AG04449 (cell line): Measurements from ENCODE around the gene SERPINE1.

Experiments used
- CTCF ChIA-PET: fragments of 350-600 bp; formaldehyde crosslinking; extraction: SDS; loops from one replicate; lab custom pipeline; 2021; ENCODE audit warnings: antibody characterized with exemption; lab: Yijun Ruan, JAX
- POLR2A ChIA-PET: fragments of 400-600, 350-600 bp; formaldehyde crosslinking; extraction: SDS; loops from one replicate; lab custom pipeline; 2020; ENCODE audit warnings: antibody characterized with exemption, inconsistent platforms; lab: Yijun Ruan, JAX
- DNase-seq: peaks from one replicate; pipeline ENCODE4 v3.0.0-alpha.2; 2010; ENCODE audit warnings: low read depth, low spot score
- H3K4me3 ChIP-seq: 2 replicates; pipeline ENCODE4 v1.5.1; 2011; ENCODE audit warnings: low read depth, mild to moderate bottlenecking, control low read depth, low read length
- TF ChIP-seq, protein P1 (sequence below): IDR thresholded peaks from one replicate; pipeline ENCODE4 v1.5.1; 2011; ENCODE audit warnings: mild to moderate bottlenecking, moderate library complexity, low read length, control low read depth, inconsistent platforms; ENCODE audit not compliant: insufficient read depth; ENCODE audit errors: missing control alignments

Gene SERPINE1

DNA sequence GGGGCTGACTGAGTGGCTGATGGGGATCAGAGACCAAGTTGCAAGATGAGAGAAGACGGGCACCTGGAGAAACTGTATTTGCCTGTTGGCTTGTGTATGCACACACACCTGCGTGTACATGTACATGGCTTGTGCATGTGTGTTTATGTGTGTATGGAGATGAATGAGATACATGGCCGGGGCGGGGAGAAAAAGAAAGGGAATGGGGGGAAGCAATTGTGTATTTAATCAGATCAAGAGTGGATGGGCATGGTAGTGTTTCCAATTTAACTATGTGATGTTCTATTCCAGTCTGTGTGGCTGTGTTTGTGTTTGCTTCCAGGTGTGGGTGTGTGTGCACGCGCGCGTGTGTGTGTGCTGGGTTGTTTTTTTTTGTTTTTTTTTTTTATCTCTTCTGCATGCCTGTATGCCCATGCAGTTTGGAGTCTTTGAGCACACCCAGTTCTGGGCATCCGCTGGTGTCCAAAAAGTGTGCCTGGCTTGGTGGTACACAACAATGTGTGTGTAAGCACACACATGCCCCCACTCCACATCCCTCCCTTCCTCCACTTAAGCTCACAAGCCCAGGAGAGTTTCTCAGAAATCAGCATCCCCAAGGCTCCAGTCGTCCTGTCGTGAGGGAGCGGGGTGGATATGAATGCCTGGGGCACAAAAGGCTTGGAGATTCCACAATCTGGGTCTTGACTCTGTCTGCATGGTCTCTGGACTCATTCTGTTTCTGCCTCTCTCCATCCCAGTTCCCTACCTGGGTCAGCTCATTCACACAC is 40.9 kb downstream of the SERPINE1 start:
- ChIA-PET CTCF (interaction anchor here (0.8 to 1.8 kb wide), 12 partner anchors 8 to 90 kb away, joined by 3 to 10 read pairs (median 3); partner anchors contain the start of gene FIS1), POLR2A (no interaction called here)
- TF ChIP-seq, protein P1, sequence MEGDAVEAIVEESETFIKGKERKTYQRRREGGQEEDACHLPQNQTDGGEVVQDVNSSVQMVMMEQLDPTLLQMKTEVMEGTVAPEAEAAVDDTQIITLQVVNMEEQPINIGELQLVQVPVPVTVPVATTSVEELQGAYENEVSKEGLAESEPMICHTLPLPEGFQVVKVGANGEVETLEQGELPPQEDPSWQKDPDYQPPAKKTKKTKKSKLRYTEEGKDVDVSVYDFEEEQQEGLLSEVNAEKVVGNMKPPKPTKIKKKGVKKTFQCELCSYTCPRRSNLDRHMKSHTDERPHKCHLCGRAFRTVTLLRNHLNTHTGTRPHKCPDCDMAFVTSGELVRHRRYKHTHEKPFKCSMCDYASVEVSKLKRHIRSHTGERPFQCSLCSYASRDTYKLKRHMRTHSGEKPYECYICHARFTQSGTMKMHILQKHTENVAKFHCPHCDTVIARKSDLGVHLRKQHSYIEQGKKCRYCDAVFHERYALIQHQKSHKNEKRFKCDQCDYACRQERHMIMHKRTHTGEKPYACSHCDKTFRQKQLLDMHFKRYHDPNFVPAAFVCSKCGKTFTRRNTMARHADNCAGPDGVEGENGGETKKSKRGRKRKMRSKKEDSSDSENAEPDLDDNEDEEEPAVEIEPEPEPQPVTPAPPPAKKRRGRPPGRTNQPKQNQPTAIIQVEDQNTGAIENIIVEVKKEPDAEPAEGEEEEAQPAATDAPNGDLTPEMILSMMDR = no peak
- no peak overlapping the region for H3K4me3 ChIP-seq
- no peak for DNase-seq

GRCh38 chr7:101168412-101169049 is 41.6 kb downstream of the SERPINE1 start:
- no peak for DNase-seq
- ChIA-PET CTCF (interaction anchor here (0.6 to 1.8 kb wide), 14 partner anchors 8 to 114 kb away, joined by 3 to 10 read pairs (median 3); partner anchors contain the start of gene FIS1), POLR2A (no interaction called here)
- no peak overlapping the region for H3K4me3 ChIP-seq
- TF ChIP-seq, protein P1 = no peak

GRCh38 chr7:101169110-101169837 is 42.4 kb downstream of the SERPINE1 start:
- ChIA-PET POLR2A (no interaction called here), CTCF (interaction anchor here (0.6 to 3.1 kb wide), 14 partner anchors 7 to 113 kb away, joined by 3 to 30 read pairs (median 4); partner anchors contain the start of genes FIS1, PLOD3 and ZNHIT1)
- DNase-seq = no peak
- H3K4me3 ChIP-seq = no peak overlapping the region
- TF ChIP-seq, protein P1 = no peak

DNA sequence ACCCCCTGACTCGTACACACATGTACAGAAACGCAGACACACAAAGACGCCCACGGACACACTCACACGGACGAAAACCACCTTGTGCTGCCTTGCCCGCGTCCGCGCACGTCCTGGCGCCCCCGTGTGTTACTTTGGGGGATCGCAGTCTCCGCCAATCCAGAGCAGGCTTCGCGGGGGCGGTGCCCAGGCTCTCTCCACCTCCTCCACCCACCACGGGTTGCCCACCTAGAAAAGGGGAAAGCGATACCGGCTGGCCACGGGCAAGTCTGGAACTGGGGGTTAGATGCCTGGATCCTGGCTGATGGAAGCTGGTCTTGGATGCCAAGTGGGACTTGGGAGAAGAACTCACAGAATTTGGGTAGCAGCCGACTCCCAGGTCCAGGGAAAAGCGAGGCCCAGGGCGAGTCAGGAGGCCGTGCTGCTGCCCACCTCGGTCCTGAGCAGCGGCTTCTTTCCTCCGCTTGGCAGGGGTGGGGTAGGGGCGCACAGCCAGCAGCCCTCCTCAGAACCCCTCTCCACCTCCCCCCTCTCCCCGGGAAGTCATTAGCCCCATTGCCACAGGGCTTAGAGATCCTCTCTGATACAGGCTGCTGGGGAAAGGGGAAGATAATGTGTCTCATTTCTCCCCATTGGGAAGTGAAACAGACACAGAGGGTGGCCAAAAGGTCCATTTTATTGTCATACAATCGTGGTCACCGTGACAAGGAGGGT is 43.1 kb downstream of the SERPINE1 start:
- H3K4me3 ChIP-seq = no peak overlapping the region
- ChIA-PET POLR2A (no interaction called here), CTCF (interaction anchor here (0.6 to 3.1 kb wide), 15 partner anchors 8 to 272 kb away, joined by 3 to 30 read pairs (median 9); partner anchors contain the start of genes PLOD3 and ZNHIT1)
- TF ChIP-seq, protein P1 = peak; percentile 98
- DNase-seq = no peak

GRCh38 chr7:101170617-101171441 is 43.9 kb downstream of the SERPINE1 start:
- TF ChIP-seq, protein P1 = no peak
- ChIA-PET POLR2A (no interaction called here), CTCF (interaction anchor here (0.6 to 3.1 kb wide), 18 partner anchors 9 to 273 kb away, joined by 3 to 30 read pairs (median 5); partner anchors contain the start of genes PLOD3, TRIM56 and ZNHIT1)
- H3K4me3 ChIP-seq = no peak overlapping the region
- DNase-seq = no peak
